HG03060 (cell line): ENCODE data around the gene DDX17.

Experiments
- ATAC-seq: cut with Tn5 transposase; IDR thresholded peaks from one replicate; pipeline ENCODE4 v1.9.1; 2021; ENCODE audit warnings: low read depth, moderate number of reproducible peaks; ENCODE audit not compliant: unreplicated experiment

DDX17 gene

DNA sequence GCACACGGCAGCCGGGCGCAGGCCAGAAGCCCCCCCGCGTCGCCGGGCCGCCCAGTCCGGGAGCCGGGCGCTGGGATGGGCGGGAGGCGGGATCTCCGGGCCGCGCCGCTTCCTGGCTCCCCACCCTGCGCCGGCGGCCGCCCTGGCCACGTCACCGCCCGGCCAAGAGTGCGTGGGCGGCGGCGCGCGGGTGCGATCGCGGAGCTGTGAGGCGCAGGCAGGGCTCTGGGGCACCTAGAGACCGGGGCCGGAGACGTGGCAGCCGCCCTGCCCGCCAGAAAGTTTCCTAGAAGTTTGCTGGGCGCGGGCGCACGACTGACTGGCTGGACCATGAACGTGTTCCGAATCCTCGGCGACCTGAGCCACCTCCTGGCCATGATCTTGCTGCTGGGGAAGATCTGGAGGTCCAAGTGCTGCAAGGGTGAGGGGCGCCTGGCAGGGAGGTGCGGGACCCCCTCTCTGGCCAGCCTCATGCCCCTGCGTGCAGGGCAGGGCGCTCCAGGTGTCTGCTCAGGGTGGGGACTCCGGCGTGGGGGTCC lies 38.1 kb downstream of the DDX17 start, which contains the start of gene KDELR3:
TSS of gene KDELR3 (plus strand) at position 193 of the 539 bp plus-strand sequence. CDS start at position 331, 138 bp downstream.
- ATAC-seq: no peak

DNA sequence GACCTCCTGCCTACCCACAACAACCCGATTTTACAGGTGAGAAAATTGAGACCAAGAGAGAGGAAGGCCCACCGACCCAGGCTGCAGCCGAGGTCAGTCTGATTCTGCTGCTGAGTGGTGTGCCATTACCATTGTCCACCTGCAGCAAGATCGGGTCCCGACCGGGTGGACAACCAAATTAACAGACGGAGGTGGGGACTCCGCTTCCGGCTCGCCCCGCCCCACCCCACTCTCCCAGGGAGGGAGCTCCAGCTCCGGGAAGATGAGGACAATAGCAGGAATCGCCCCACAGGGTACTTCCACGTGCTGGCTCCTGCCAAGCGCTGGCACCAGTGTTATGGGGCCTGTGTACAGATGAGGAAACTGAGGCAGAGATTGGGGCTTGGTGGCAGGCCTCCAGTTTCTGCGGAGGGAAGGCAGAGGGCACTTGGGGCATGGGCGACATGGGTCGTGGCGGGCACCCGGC lies 38.6 kb downstream of the DDX17 start:
- ATAC-seq: no peak

DNA sequence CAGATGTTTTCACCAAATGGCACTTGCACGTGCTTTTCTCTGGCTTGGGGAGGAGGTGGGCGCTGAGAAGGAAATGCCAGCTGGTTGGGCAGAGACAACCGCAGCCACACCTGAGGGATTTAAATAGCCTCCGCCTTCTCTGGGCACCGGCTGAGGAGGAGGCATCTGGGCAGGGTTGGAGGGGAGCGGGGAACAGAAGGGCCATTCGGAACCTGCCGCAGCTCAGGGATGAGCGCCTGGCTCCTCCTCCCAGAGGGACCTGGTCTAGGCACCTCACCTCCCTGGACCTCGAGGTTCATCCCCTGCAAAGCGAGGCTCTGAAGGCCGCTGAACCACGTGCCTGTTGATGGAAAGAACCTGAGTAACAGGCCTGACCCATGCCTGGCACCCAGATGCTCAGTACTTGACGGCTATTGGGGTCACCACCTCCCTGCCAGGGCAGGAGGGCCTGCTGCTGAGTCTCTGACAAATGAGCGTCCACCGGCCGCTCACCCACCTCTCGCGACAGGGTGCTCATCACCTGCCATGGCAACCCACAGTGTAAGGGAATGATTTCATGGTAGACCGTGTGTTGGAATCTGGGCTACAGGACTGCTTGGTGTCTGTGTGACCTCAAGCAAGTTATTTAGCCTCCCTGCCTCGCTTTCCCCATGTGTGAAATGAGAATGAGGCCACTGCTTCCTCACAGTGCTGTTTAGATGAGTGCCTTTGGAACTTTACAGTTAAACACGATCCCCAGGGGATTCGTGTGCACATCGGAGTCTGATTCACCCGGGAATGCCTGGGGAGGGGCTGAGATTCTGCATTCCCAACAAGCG lies 40.2 kb downstream of the DDX17 start:
- ATAC-seq: no peak

DNA sequence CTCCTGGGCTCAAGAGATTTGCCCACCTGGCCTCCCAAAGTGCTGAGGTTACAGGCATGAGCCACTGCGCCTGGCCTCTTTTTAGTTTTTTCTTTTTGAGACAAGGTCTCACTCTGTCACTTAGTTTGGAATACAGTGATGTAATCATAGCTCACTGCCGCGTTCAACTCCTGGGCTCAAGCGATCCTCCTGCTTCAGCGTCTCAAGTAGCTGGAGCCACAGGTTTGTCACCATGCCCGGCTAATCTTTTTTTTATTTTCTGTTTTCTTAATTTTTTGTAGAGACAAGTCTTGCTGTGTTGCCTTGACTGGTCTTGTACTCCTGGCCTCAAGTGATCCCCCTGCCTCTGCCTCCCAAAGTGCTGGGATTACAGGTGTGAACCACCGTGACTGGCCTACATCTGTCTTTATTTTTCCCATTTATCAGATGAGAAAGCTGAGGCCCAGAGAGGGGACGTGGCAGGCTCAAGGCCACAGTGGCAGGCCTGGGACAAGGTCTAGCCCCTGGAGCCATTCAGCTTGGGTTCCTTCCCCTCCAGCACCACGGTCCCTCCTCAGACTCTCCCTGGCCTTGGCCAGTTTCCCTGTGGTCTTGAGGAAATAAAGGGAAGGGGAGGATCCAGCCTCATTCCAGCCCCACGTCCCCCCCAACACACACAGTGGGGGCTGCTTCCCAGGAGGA lies 41.0 kb downstream of the DDX17 start:
- no peak for ATAC-seq

DNA sequence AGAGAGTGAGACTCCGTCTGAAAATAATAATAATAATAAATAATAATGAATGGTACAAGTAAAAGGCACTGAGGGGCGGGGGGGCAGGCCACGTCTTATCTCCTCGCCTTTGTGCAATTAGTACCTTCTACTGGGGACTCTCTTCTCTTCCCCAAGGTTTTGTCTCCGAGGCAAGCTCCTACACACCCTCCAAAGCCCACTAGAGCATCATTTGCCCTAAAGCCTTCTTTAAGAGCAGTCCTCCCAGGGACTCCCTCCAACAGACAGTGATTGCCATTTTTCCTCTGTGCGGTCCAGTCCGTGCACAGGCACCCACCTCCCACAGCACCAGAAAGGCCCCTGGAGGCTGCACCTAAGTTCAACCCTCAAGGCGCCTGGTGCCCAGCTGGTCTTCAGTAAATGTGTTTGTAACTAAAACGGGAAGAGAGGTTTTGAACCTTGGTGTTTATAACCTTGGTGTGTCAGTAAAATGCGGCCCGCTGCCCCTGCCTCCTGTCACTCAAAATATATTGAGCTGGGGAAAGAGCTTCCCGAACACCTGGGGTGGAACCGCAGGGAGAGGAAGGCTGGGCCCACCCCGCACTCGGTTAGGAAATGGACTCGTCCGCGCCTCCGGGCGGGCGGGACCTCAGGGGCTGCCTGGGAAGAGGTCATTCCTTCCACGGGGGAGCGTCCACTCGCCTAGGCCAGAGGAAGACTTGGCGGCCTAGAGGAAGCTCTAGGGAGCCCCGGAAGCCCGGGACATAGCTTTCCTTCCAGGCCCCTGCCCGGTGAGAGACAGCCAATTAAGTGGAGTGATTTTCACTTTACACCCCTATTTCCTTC lies 42.9 kb downstream of the DDX17 start:
- ATAC-seq: no peak

DNA sequence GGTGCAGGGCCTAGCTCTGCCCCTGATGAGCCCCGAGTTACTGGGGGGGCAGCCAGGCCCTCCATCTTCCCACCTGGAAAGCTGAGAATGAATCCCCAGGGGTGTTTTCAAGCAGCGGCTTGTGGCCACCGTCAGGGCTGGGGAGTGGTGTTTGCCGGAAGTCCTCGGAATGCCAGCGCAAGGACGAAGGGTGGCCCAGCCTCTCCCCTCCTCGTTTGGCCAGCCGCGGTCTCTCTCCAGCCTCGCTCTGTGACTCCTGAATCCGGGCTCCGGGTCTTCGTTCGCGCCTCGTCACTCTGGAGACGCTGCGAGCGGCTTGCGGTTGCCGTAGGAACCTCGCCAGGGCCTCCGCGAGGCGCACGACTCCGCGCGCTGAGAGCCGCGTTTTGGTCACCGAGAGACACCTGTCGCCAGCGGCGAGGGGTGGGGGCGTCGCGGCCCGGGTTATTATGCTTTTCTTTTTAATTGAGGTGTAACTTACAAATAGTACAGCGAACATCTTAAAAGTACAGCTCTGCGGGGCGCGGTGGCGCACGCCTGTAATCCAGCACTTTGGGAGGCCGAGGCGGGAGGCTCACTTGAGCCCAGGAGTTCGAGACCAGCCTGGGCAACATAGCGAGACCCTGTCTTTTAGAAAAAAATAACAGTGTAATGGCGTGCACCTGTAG lies 44.6 kb downstream of the DDX17 start:
- no peak for ATAC-seq

DNA sequence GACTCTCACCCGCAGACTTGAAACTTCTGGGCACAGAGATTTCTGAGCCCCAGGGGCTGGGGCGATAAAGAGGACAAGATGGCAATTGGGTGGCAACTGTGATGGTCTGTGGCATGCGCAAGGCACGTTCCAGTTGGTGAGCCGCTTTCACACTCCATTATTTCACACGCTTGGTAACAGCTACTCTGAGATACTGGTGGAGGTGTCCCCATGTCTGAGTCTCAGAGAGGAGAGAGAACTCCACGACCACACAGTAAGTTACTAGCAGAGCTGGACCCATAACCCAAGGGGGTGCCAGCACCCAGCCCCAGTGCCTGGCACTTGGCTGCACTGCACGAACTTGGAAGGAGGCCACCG lies 45.1 kb downstream of the DDX17 start:
- no peak for ATAC-seq

DNA sequence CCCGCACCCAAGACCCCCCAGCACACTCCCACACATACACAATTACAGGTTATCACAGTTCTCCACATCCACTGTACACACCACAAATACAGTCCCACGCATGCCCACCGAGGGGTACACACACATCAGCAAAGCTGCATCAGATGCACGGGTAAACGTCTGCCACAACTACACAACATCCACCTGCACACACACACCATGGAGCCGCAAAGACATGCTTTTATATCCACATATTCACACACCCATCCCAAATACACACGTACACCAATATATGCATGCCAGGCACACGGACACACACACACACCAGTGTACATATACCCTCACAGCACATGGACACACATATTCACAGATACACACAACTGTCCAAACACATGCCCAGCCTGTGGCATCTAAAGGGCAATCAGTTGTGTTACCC lies 45.7 kb downstream of the DDX17 start:
- ATAC-seq: no peak

DNA sequence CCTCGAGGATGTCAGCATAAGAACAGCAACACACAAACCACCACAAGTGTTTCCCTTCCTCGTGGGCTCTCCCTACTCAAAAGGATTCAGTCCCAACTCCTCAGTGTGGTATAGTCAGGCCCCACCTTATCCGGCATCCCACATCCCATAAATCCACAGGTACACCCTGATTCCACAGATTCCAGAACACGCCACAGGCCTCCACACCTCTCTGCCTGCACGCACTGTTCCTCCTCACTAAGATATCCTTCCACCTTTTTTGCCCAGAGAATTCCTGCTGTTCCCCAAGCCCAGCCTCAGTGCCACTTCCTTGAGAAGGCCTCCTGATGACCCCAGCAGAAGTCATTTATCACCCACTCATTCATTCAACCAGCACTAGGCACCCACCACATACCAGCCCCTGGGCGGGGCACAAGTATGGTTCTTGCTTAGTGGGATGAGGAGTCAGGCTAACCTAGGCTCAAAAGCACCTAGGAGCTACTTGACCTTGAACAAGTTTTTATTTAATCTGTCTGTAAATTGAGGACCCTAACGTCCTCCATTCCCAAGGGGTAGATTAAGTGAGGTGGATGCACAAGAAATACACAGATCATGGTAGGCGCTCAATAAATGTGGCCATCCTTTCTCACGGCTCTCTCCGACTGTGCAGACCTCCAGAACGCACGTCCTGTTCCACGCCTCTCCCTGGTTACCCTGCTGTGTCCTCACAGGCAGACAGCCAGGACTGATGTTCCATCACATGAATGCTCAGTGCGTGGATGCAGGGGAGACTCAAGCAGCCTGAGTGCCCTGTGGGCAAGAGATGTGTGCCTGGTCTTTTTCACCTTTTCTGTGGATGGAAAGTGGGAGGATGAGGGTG lies 49.0 kb downstream of the DDX17 start:
- ATAC-seq: no peak

DNA sequence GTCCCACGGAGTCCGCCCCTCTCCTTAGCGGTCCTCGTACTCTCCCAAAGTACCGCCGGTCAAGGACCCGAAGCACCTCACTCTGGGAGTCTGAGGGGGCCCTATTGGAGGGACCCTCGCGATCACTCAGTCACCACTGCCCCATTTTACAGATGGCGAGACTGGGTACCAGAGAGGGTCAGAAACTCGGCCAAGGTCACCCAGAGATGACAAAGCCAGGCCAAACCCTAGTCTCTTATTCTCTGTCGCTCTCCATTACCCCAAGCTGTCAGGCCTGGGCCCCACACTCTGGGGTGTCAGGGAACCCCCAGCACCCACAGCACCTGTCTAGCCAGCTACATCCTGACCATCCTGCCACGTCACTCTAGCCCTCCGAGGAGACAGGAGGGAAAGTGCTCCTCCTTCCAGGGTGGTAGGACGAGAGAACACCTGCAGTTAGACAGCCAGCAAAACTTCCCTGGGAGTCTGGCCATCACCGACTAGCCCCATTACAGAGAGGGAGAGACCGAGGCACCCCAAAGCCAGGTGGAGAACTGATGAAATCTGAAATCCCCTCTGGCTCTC lies 49.8 kb downstream of the DDX17 start:
- no peak for ATAC-seq

DNA sequence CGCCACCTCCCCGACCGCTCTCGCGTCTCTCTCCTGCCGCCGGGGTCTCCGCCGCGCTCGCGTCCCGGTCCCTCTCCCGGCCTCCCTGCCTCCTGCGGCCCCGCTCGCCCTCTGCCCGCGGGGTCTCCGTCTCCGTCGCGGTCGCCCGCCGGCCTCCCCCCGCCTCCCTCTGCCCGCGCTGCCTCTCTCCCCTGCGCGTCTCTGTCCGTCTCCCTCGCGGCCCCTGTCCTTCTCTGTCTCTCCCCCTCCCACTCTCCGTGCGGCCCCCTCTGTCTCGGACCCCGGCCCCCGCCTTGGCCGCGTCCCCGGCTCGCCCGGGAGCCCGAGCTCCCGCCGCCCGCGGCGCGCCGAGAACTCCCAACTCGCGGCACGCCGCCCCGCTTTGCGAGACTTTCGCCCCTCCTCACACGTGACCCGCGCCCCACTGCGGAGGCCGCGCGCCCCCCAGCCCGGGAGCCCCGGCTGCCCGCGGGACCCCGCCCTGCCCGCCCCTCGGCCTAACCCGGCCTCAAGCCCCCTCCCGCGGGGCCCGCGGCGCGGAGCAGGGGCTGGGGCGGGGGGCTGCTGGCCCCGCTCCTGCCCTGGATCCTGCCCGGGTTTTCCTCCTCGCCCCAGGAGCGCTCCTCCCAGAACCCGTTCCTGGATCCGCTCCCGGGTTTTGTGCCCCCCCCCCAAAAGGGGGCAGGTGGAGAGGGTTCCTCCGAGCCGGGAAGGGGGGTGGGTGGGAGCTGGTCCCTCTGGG lies 50.4 kb downstream of the DDX17 start:
- ATAC-seq: no peak

DNA sequence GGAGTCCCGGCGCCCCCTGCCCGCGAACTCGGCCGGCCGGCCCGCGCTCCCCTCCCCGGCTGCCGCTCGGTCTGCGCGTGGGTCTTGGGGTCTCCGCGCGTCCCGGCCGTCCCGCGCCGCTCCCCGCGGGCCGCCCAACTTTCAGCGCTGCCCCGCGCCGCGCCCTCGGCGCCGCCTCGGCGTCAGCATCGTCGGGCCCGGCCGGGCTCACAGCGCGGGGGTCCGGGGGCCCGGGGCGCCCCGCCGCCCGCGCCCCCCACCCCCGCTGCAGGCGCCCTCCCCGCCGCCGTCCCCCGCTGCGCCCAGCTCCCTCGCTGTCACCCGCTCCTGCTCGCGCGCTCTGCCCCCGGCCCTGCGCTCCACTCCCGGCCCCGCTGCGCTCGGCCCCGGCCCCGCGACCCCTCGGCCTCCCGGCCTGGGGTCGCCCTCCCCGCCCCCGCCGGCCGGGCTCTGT lies 51.0 kb downstream of the DDX17 start, which contains the start of gene KCNJ4:
TSS of gene KCNJ4 (minus strand) at position 124 of the 454 bp plus-strand sequence. CDS start 27,067 bp downstream, outside the sequence.
- no peak for ATAC-seq

DNA sequence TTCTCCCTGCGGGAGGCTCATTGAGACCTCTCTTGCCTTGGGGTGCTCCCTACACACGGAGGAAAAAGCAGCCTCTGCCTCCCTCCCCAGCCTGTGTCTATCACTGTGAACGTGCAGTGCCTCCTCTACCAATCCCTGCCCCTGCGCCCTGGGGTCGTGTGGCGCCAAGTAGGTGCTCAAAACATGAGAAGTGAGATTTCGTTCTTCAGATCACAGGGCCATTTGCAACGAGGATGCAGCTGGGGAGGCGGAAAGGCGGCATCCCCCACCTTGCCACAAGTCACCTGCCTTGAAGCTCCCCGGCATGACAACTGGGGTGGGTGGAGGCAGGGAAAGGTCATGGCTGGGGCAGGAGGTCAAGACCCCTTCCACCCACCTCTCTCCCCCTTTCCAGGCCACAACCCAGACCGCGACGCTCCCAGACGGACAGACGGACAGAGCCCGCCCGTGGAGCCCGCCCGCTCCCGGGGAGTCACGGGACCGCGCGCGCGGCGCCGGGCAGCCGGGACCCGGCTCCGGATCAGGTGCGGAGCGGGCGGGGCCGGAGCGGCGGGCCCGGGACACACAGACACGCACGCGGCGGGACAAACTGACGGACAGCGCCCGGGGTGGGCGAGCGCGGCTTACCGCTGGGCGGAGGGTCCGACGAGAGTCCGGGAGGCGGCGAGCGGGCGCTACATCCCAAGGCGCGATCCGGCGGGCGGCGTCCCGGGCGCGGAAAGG lies 51.6 kb downstream of the DDX17 start:
- ATAC-seq: no peak

DNA sequence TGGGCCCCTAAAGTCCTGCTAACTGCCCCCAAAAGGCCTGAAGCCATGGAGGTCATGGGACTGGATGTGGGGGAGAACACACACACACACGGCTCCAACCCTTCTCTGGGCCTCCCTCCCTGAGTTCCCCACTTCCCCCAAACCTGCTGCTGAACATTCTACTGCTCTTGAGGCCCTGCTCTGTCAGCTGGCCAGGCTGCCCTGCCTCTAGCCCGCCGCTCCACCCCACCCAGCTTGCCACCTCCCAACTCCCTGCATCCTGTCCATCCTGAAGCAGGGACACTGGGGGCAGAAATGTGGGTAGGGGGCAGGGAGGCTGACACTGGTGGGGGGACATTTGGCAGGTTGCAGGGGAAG lies 52.1 kb downstream of the DDX17 start:
- no peak for ATAC-seq

DNA sequence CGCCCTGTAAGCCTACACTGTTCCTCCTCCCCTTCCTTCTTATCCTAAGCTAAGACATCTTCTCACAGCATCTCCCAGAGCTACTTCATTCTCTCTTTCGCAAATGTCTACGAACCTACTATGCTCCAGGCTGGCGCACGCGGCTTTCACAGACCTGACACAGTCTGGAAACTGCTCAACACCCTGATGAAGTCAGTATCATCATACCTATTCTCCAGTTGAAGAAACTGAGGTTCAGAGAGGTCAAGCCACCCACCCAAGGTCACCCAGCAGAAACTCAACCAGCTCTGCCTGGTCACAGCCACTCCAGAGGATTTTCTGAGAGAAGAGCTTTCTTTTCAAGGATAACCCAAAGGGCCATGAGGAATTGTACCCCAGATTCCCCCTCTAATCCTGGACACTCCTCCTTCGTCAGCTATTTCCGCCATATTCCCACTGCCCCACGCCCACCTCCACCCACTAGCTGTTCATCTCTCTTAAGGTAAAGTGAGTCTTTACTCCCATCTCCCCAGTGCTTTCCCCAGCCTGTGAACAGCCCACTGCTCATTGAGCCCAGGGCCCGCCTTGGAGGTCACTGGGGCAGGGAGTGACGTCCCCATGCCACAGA lies 52.9 kb downstream of the DDX17 start:
- no peak for ATAC-seq

DNA sequence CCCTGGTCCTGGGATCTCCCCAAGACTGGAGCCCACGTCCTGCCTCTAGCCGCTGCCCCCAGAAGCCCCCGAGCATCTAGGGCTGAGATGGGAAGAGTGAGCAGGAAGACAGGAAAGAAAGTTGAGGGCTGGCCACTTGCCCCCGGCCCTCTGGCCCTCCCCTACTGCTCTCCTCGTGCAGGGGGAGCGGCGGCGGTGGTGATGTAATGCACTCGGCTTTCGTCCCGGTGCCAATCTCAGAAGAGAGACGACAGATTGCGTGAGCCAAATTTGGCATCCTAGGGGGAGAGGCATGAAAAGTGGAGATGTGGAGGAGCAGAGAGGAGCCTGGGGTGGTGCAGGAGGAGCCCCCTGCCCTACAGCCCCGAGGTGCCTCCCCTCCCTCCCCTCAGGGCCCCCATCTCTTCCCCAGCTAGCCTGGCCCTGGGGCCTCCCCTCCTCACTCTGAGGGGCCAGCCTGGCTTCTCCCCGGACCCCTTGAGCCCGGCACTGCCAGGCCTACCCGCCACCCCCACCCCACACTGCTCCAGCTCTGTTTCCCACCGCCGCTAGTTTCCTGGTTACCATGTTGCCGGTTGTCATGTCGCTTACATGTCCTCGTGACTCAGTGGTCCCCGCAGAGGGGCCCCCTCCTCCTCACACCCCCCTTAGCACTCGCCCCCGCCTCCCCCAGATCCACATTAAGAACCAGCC lies 53.6 kb downstream of the DDX17 start:
- no peak for ATAC-seq

DNA sequence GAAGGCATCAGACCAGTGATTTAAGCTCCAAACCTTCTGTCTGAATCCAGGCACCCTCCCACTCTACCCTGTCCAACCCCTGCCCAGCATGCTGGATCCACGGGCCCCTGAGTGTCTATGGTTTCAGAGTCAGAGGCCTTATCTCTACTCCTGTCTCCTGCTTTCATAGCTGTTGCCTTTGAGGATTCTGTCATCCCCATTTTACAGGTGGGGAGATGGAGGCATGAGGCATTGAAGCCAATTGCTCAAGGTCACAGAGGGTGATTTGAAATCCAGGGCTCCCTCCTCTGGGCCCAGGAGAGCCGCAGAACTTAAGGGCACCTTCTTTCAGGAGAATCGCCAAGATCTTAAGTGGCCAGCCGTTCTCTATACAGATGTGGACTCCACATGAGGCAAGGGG lies 54.2 kb downstream of the DDX17 start:
- ATAC-seq: no peak
